GM18505 (cell line): ENCODE results near the gene PTPN12.
"Not testable (repeated sequence)": the region's sequence is repeated elsewhere in the genome, so short reads cannot be mapped to it uniquely, and the experiment has no call there.

Source experiments
- ATAC-seq: cut with Tn5 transposase; IDR thresholded peaks from one replicate; pipeline ENCODE4 v1.9.1; 2021; ENCODE audit not compliant: unreplicated experiment
- POLR2A ChIP-seq: IDR thresholded peaks from 4 replicates; pipeline ENCODE4 v1.6.1; 2011; ENCODE audit warnings: borderline replicate concordance; ENCODE audit not compliant: insufficient read depth, insufficient read length; ENCODE audit errors: extremely low read depth

Gene PTPN12

GRCh38 chr7:77537136-77537777, at the start of gene PTPN12:
TSS of gene PTPN12 (plus strand) at chr7:77537295. CDS start at chr7:77537547, 252 bp downstream.
- no peak for TF ChIP-seq POLR2A
- peak; percentile 34 for ATAC-seq

GRCh38 chr7:77488986-77489385, 48.1 kb upstream of the PTPN12 start:
- no peak for ATAC-seq
- TF ChIP-seq POLR2A: no peak

GRCh38 chr7:77497079-77497478, 40.0 kb upstream of the PTPN12 start:
- TF ChIP-seq POLR2A: no peak

DNA sequence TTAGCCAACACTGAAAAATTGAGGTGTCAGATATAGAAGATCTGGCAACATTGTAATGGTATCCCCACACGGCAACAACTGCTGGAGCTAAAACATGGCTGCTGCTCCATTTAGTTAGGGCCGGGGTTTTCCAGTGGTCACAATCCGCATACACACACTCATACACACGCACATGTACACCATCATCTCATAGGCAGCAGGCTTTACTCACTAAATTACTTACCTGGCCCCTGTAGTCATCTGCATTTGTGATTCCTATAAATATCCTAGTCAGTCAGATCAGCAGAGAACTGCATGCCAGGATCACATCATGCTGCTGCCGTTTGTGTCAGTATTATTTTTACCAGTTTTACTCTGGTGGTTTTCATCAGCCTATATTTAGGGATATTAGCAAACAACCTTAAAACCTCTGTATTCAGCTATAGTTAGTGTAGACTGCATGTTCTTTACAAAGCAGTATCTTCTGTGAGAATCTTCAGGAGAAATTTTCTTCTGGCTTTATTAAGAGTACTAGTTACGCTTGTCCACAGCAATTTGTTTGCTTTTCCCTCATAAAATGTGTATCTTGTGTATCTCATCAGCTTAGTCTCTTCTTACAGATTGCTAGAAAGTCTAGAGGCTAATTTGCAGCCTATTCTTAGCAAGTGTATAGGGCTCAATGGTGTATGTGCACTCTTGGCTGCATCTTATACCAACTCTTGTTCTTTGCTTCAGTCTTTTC, 38.3 kb upstream of the PTPN12 start:
- ATAC-seq: no peak
- no peak for TF ChIP-seq POLR2A

More at GRCh38 chr7:77497079-77497478, 40.0 kb upstream of the PTPN12 start:
- no peak for ATAC-seq

- no peak for TF ChIP-seq POLR2A
- ATAC-seq: no peak
These were observed 35.9 kb upstream of the PTPN12 start for GRCh38 chr7:77501192-77501515.

GRCh38 chr7:77504951-77505350, 32.1 kb upstream of the PTPN12 start:
- no peak for ATAC-seq

DNA sequence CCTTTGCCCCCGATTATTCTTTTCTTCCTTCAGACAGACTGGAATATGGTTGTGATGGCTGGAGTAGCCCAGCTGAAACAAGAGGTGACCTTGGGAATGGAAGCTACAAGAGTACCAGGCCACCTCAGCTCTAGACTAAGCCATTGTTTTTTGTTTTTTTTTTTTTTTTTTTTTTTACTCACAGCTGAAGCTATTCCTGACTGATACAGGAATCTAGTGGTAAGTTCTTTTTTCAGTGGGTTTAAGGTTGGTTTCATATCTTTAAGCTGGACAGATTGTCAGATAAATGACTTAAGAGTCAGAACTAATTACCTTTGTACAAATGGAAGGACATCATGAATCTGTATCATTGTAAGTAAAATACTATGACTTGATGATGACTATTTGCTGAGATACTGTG, 30.2 kb upstream of the PTPN12 start:
- ATAC-seq: no peak
- TF ChIP-seq POLR2A: no peak

More at GRCh38 chr7:77504951-77505350, 32.1 kb upstream of the PTPN12 start:
- TF ChIP-seq POLR2A: no peak

GRCh38 chr7:77513002-77513670, 24.0 kb upstream of the PTPN12 start:
- not testable (repeated sequence) for ATAC-seq

DNA sequence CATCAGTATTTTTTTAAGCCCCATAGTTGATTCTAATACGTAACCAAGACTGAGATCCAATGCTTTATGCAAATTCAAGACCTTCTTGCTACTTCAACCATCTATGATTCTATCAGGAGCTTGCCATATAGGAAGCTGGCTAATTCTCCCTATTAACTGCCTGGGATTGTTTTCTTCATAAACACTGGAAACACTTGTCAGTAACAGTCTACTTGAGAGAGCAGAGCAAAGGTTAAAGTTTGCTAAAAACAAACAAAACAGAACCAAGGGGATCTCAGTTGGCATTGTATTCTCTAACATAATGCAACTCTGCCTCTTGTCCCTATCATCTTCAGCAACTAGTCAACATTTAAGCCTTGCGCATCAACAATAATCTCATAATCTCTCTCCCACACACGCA, 21.0 kb upstream of the PTPN12 start:
- no peak for ATAC-seq
- no peak for TF ChIP-seq POLR2A

GRCh38 chr7:77520261-77520660, 16.8 kb upstream of the PTPN12 start:
- no peak for TF ChIP-seq POLR2A

DNA sequence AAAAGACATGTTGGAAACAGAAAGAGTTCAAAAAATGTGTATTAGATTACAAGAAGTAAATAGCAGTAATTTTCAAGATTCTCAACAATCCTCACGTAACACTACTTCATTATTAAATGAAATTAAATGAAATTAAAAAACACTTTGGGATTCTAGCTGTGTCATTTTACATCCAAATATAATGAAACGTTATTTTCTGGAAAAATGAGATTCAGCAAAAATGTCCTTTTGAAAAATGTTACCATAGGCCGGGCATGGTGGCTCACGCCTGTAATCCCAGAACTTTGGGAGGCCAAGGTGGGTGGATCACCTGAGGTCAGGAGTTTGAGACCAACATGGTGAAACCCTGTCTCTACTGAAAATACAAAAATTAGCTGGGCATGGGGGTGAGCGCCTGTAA, 15.6 kb upstream of the PTPN12 start:
- ATAC-seq: not testable (repeated sequence)

More at GRCh38 chr7:77520261-77520660, 16.8 kb upstream of the PTPN12 start:
- no peak for ATAC-seq

DNA sequence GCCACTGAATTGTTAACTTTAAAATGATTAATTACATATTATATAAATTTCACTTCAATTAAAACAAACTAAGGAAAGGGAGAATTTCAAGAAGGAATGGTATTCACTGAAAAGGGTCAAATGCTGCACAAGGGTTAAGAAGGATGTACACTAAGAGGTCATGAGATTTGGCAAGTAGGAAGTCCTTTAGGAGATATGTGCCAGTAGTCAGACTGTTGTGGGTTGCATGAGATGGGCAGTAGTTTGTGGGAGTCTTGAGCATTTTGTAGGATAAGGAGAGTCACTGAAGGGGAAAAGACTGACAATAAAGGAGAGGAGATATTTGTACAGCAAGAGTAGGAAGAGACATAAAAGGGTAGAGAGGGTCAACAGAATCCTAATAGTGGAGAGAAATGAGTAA, 12.4 kb upstream of the PTPN12 start:
- ATAC-seq: no peak
- no peak for TF ChIP-seq POLR2A

- no peak for TF ChIP-seq POLR2A
These were observed 11.9 kb upstream of the PTPN12 start for GRCh38 chr7:77525231-77525630.

DNA sequence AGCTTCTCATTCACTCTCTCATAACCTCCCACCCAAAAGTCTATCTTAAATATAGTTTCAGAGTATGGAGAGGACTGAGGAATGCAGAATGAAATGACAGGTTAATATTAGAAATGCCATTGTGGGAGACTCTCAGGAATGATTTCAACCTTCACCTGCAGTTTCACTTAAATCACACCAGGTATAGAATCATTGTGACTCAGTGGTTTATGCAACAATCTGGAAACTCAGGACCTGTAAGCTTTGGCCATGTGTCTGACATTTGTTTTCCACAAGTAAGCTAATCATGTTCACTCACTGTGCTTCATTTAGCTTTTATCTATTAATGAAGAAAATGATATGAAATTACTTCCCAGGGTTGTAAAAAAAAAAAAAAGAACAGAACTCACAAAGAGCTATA, 8.7 kb upstream of the PTPN12 start:
- no peak for TF ChIP-seq POLR2A

More at GRCh38 chr7:77525231-77525630, 11.9 kb upstream of the PTPN12 start:
- ATAC-seq: no peak

More for the DNA sequence above, 8.7 kb upstream of the PTPN12 start:
- ATAC-seq: no peak
